ENCODE data around the gene GNAT1. TPM values are rescaled to one million over a fixed set of nuclear protein-coding genes. Genes with fewer than 3 reads are reported as not detected.
A peak's percentile ranks its signal among the peaks of the same experiment; 100 is the strongest.
"Not testable (repeated sequence)": the region's sequence is repeated elsewhere in the genome, so short reads cannot be mapped to it uniquely, and the experiment has no call there.

Gene GNAT1
- total RNA-seq, 1 donor from 2014 or later, result not detected

DNA sequence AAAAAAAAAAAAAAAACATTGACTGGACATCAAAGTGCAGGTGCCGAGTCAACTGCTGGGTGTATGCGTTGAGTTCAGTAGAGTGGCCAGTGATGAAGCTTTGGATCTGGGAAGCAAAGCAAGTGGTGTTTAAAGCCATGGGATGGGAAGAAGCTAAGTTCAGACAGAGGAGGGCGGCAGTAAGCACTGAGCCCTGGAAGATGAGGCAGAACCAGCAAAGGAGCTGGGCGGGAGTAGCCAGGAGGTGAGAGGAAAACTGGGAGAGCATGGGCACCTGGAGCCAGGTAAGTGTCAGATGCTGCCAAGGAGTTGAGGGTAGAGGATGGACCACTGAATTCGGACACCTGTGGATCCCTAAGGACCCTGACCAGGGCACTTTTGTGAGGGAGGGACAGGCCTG, 33.2 kb downstream of the GNAT1 start:
- no peaks in the 10 kb centered on the region for H3K27me3 ChIP-seq (ENCODE audit: control insufficient read depth, insufficient read depth, low read length)
- no peak overlapping the region for H3K4me3 ChIP-seq (ENCODE audit: low read depth, low read length)
- TF ChIP-seq, protein P1, sequence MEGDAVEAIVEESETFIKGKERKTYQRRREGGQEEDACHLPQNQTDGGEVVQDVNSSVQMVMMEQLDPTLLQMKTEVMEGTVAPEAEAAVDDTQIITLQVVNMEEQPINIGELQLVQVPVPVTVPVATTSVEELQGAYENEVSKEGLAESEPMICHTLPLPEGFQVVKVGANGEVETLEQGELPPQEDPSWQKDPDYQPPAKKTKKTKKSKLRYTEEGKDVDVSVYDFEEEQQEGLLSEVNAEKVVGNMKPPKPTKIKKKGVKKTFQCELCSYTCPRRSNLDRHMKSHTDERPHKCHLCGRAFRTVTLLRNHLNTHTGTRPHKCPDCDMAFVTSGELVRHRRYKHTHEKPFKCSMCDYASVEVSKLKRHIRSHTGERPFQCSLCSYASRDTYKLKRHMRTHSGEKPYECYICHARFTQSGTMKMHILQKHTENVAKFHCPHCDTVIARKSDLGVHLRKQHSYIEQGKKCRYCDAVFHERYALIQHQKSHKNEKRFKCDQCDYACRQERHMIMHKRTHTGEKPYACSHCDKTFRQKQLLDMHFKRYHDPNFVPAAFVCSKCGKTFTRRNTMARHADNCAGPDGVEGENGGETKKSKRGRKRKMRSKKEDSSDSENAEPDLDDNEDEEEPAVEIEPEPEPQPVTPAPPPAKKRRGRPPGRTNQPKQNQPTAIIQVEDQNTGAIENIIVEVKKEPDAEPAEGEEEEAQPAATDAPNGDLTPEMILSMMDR (IDR thresholded peaks at IDR 0.05; ENCODE audit: insufficient read depth, low read length, severe bottlenecking), result no peak
- DNase-seq (ENCODE audit: low read depth) (no peak), FAIRE-seq (no peak)
- H3K36me3 ChIP-seq (ENCODE audit: control insufficient read depth, insufficient read depth, low read length), result no peaks in the 10 kb centered on the region

DNA sequence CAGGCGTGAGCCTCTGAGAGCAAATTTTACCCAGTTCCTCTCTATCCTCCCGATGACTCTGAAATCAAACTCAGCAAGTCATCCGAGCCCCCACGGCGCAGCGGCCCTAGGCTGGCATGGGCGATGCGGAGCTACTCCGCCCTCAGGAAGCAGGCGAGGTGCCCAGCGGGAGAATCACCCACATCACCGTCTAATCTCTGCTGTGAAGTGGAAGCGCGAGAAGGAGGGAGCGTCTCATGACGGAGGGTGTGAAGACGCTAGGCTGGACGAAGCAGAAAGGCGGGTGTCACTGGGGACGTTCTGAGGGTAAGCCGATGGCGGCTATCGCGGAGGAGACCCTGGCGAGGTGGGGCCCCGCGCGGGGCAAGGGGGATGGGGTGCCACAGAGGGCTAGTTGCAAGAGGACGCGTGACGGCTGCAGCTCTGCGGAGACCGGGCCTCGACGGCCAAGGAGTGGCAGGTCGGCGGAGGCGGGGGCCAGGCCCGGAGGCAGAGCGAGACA, 35.5 kb downstream of the GNAT1 start:
- no peaks in the 10 kb centered on the region for H3K36me3 ChIP-seq (ENCODE audit: control insufficient read depth, insufficient read depth, low read length)
- DNase-seq (ENCODE audit: low read depth) (peak; percentile 47), FAIRE-seq (no peak)
- peak overlapping the region; percentile 55 for H3K4me3 ChIP-seq (ENCODE audit: low read depth, low read length)
- H3K27me3 ChIP-seq (ENCODE audit: control insufficient read depth, insufficient read depth, low read length), result no peaks in the 10 kb centered on the region
- TF ChIP-seq, protein P1 (IDR thresholded peaks at IDR 0.05; ENCODE audit: insufficient read depth, low read length, severe bottlenecking), result no peak

DNA sequence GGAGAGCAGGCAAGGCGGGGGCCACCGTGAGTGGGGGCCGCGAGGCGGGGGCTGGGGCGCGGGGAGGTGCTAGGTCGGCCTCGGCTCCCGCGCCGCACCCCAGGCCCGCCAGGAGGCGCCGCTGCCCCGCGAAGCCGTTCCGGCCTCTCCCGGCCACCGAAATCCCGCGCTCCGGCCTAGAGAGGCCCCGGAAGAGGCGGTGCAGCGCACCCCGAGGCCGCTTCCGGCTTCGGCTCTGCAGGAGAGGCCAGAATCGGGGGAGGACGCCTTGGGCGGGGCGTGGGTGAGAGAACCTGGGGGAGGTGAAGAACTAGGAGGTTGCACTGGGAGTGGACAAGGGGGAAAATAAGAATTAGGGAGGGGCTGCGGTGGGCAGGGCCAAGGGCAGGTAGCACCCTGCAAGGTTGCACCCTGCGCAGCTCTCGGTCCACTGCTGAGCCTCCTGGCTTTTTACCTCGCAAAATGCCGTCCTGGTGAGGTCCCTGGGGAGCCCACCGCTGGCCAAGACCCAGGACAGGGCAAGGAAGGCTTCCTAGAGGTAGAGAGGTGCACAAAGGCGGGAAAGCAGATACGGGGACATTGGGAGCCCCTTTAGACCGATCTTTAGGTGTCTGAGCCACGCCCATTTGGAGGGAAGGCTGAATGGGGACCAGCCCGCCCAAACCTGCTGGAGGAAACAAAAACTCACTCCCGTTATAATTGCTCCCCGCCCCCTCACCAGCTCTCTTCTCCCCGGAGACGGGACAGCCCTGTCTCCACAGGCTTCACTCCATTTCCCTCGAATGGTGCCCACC, 36.2 kb downstream of the GNAT1 start:
- TF ChIP-seq, protein P1 (IDR thresholded peaks at IDR 0.05; ENCODE audit: insufficient read depth, low read length, severe bottlenecking), result peak; percentile 84
- DNase-seq (ENCODE audit: low read depth) (peak; percentile 84), FAIRE-seq (no peak)
- Histone ChIP-seq H3K4me3 (ENCODE audit: low read depth, low read length) (peak overlapping the region; percentile 55), H3K27me3 (ENCODE audit: control insufficient read depth, insufficient read depth, low read length) (no peaks in the 10 kb centered on the region), H3K36me3 (ENCODE audit: control insufficient read depth, insufficient read depth, low read length) (no peaks in the 10 kb centered on the region)

DNA sequence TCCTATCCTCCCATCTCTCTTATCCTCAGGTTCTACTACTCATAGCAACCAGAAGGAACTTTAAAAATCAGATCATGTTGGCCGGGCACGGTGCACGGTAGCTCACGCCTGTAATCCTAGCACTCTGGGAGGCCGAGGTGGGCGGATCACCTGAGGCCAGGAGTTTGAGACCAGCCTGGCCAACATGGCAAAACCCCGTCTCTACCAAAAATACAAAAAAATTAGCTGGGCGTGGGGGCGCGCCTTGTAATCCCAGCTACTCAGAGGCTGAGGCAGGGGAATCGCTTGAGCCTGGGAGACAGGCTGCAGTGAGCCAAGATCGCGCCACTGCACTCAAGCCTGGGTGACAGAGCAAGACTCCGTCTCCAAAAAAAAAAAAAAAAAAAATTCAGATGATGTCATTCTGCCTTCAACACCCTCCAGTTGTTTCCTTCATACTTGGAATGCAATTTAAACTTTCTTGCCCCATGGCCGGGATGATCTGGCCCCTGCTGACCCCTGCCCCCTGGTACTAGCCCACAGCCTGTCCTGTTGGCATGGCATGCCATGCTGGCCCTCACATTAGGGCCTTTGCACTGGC, 36.9 kb downstream of the GNAT1 start:
- not testable (repeated sequence) for H3K4me3 ChIP-seq (ENCODE audit: low read depth, low read length); FAIRE-seq; H3K27me3 ChIP-seq (ENCODE audit: control insufficient read depth, insufficient read depth, low read length)

DNA sequence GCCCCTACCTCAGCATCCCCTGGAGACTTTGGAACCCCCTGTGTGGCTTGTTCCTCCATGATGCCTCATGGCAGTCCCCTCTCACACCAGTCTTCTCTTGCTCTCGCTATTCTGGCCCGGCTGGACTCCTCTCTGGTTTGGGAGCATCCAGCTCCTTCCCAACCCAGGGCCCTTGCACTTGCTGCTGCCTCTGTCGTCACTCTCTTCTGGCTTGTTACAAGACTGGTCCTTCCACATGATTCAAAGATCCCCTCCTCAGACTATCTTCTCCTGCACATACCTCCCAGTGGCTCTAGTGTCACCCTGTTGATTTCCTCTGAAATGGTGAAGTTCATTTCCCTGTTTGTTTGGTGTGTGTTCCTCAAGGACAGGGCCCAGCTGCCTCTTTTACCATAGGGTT, 38.1 kb downstream of the GNAT1 start:
- Histone ChIP-seq H3K4me3 (ENCODE audit: low read depth, low read length) (no peak overlapping the region), H3K27me3 (ENCODE audit: control insufficient read depth, insufficient read depth, low read length) (no peaks in the 10 kb centered on the region), H3K36me3 (ENCODE audit: control insufficient read depth, insufficient read depth, low read length) (no peaks in the 10 kb centered on the region)
- FAIRE-seq (no peak), DNase-seq (ENCODE audit: low read depth) (no peak)
- TF ChIP-seq, protein P1 (IDR thresholded peaks at IDR 0.05; ENCODE audit: insufficient read depth, low read length, severe bottlenecking), result no peak

More for the DNA sequence above, 36.9 kb downstream of the GNAT1 start:
- peak; percentile 29 for DNase-seq (ENCODE audit: low read depth)
- not testable (repeated sequence) for H3K36me3 ChIP-seq (ENCODE audit: control insufficient read depth, insufficient read depth, low read length)

DNA sequence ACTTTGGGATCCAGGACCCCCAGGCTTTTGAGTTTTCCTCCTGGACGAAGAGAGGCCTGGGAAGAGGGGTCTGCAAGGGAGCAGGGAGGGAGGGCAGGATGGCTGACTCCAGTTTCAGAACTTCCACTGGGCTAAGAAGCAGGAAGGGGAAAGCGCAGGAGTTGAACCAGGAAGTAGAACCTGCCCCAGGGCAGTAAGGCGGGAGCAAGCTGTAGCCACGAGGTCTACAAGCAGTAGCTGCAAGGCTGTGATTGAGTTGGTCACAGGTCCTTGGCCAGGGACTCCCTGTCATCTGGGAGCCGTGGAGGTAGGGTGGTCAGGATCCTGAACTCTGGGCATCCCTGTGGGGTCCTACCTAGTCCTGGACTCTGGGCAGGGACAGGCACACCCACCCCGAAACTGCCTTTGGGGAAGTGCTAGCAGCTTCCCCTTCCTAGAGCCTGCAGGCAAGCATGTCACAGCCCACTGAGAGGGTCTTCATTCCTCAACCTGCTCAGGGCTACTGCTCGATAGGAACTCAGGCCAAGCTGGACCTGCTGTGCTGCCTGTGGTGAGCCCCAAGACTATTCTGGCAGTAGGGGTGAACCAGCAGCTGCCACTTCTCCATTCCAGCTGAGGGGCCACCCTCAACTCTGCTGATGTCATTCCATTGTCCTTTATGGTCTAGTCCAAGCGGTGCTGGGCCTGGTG, 38.8 kb downstream of the GNAT1 start:
- Histone ChIP-seq H3K27me3 (ENCODE audit: control insufficient read depth, insufficient read depth, low read length) (no peaks in the 10 kb centered on the region), H3K4me3 (ENCODE audit: low read depth, low read length) (no peak overlapping the region), H3K36me3 (ENCODE audit: control insufficient read depth, insufficient read depth, low read length) (no peaks in the 10 kb centered on the region)
- TF ChIP-seq, protein P1 (IDR thresholded peaks at IDR 0.05; ENCODE audit: insufficient read depth, low read length, severe bottlenecking), result no peak
- no peak for DNase-seq (ENCODE audit: low read depth)
- FAIRE-seq, result no peak

Measured in bronchial epithelial cell (primary cell).